Endothelial cell (in vitro differentiated cells): ENCODE results near the gene FBXL22. TPM values are rescaled to one million over a fixed set of nuclear protein-coding genes. Genes with fewer than 3 reads are reported as not detected.

Experiments used
- DNase-seq: peaks from one replicate; pipeline ENCODE4 v3.0.0; 2021; ENCODE audit warnings: low spot score
- H3K27ac Mint-ChIP-seq: one replicate; pipeline ENCODE4 v1.8.0; 2021; ENCODE audit warnings: mixed read lengths, inconsistent platforms; ENCODE audit not compliant: unreplicated experiment
- H3K27me3 Mint-ChIP-seq: one replicate; pipeline ENCODE4 v1.8.0; 2021; ENCODE audit warnings: mild to moderate bottlenecking, moderate library complexity, mixed read lengths, inconsistent platforms; ENCODE audit not compliant: unreplicated experiment
- H3K36me3 Mint-ChIP-seq: one replicate; pipeline ENCODE4 v1.8.0; 2021; ENCODE audit warnings: mild to moderate bottlenecking, low read depth, mixed read lengths, inconsistent platforms; ENCODE audit not compliant: unreplicated experiment
- H3K4me1 Mint-ChIP-seq: one replicate; pipeline ENCODE4 v1.8.0; 2021; ENCODE audit warnings: mild to moderate bottlenecking, mixed read lengths, inconsistent platforms; ENCODE audit not compliant: unreplicated experiment
- H3K4me3 Mint-ChIP-seq: one replicate; pipeline ENCODE4 v1.8.0; 2021; ENCODE audit warnings: mild to moderate bottlenecking, mixed read lengths, inconsistent platforms; ENCODE audit not compliant: unreplicated experiment
- H3K9me3 Mint-ChIP-seq: one replicate; pipeline ENCODE4 v1.8.0; 2021; ENCODE audit warnings: mixed read lengths, inconsistent platforms; ENCODE audit not compliant: unreplicated experiment
- CTCF ChIP-seq: fragments of 200-600 bp; sonication (generic); IDR thresholded peaks from one replicate; pipeline ENCODE4 v1.5.0; 2021; ENCODE audit warnings: antibody characterized with exemption; ENCODE audit not compliant: unreplicated experiment
- total RNA-seq: library from RNA; stranded (reverse); fragmentation: NEBNext Ultra II Directional; extraction: Animal tissue kit (Norgen Biotek cat#: 25700); gene quantifications from one replicate; pipeline ENCODE4 v1.2.1, GENCODE V29; 2021; ENCODE audit not compliant: unreplicated experiment

Gene FBXL22
- total RNA-seq, 1 donor from 2014 or later: 0.31 TPM

DNA sequence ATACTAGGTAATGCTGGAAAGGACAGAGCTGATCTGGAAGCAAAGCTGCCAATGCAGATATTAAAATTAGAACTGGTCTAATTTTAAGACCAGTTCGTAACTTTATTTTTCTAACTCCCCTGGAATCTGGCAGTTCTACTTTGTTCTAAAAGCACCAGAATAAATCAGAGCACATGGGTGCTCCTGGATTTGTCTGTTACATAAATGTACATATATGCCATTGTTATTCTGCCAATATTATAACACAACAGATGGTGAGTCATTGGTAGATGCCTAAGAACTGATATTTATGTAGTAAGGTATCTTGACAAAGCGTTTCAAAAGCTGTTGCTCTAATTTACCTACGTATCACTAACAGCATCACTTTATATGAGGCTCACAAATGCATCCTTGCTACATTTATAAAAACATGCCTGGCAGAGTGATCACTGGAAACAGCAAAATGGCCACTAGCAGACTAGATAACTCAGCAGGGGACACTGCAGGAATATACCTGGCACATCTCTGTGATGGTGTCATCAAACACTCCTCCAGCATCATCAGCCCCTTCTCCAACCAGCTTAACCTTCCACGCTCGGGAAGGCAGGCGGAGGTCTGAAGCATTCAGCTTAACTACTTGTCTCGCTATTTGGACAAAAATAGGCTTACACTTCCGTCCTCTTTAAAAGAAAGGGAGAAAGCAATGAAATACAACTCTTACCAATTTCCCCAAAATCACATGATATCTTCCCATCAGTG lies 26.2 kb downstream of the FBXL22 start:
- H3K36me3 Mint-ChIP-seq: peaks cover 52% of the 10 kb centered on the region
- no peak overlapping the region for H3K27ac Mint-ChIP-seq
- no peaks in the 10 kb centered on the region for H3K9me3 Mint-ChIP-seq
- DNase-seq: no peak
- TF ChIP-seq CTCF: no peak
- peaks cover 1% of the 10 kb centered on the region for H3K27me3 Mint-ChIP-seq
- no peaks in the 10 kb centered on the region for H3K4me1 Mint-ChIP-seq
- H3K4me3 Mint-ChIP-seq: peak overlapping the region; percentile 34

- no peak for TF ChIP-seq CTCF
- H3K36me3 Mint-ChIP-seq: peaks cover 54% of the 10 kb centered on the region
- no peak for DNase-seq
- no peak overlapping the region for H3K4me3 Mint-ChIP-seq
- H3K27me3 Mint-ChIP-seq: no peaks in the 10 kb centered on the region
- H3K4me1 Mint-ChIP-seq: no peaks in the 10 kb centered on the region
- H3K27ac Mint-ChIP-seq: no peak overlapping the region
- no peaks in the 10 kb centered on the region for H3K9me3 Mint-ChIP-seq
These were observed 29.8 kb downstream of the FBXL22 start for GRCh38 chr15:63626955-63627354.

- no peak for DNase-seq
- no peaks in the 10 kb centered on the region for H3K27me3 Mint-ChIP-seq
- H3K4me3 Mint-ChIP-seq: peak overlapping the region; percentile 54
- no peaks in the 10 kb centered on the region for H3K4me1 Mint-ChIP-seq
- H3K27ac Mint-ChIP-seq: no peak overlapping the region
- H3K9me3 Mint-ChIP-seq: no peaks in the 10 kb centered on the region
- TF ChIP-seq CTCF: no peak
- peaks cover 60% of the 10 kb centered on the region for H3K36me3 Mint-ChIP-seq
These were observed 31.1 kb downstream of the FBXL22 start for GRCh38 chr15:63628123-63628822.

DNA sequence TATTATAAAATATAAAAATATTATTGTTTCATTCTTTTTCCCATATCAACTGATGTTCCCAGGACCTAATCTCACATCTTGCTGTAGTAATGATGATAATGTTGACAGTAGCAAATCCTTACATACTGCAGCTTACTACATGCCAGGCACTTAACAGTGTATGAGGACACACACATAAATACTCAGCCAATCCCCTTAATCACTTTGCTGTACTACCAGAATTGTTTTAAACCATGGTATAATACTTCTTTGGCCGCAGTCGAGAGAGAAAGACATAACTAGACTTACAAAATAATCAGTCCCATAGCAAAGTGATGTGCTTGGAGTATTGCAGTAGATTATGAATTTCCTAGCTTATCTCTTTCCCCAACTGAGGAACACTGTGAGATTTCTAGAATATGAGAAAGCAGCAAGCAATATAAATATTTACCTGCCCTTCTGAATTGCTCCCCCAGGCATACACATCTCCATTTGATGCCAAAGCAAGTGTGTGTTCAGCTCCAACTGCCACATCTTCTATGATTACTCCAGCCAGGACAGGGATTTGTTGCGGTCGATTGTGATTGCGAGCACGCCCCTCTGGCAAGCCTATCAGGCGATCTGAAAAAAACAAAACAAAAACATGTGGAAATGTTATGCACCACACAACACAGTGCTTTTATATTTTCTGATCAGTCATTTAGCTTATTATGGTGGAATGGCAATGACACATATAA lies 33.0 kb downstream of the FBXL22 start:
- H3K27me3 Mint-ChIP-seq: no peaks in the 10 kb centered on the region
- no peaks in the 10 kb centered on the region for H3K4me1 Mint-ChIP-seq
- peaks cover 60% of the 10 kb centered on the region for H3K36me3 Mint-ChIP-seq
- no peaks in the 10 kb centered on the region for H3K9me3 Mint-ChIP-seq
- no peak for DNase-seq
- H3K4me3 Mint-ChIP-seq: peak overlapping the region; percentile 66
- TF ChIP-seq CTCF: no peak
- no peak overlapping the region for H3K27ac Mint-ChIP-seq
